Fibroblast of skin of right quadriceps (primary cell): ENCODE results near the gene KANSL1.
"Not testable (repeated sequence)": the region's sequence is repeated elsewhere in the genome, so short reads cannot be mapped to it uniquely, and the experiment has no call there.

Experiments used
- DNase-seq: peaks from one replicate; pipeline ENCODE4 v3.0.0-alpha.2; 2013

The KANSL1 gene

DNA sequence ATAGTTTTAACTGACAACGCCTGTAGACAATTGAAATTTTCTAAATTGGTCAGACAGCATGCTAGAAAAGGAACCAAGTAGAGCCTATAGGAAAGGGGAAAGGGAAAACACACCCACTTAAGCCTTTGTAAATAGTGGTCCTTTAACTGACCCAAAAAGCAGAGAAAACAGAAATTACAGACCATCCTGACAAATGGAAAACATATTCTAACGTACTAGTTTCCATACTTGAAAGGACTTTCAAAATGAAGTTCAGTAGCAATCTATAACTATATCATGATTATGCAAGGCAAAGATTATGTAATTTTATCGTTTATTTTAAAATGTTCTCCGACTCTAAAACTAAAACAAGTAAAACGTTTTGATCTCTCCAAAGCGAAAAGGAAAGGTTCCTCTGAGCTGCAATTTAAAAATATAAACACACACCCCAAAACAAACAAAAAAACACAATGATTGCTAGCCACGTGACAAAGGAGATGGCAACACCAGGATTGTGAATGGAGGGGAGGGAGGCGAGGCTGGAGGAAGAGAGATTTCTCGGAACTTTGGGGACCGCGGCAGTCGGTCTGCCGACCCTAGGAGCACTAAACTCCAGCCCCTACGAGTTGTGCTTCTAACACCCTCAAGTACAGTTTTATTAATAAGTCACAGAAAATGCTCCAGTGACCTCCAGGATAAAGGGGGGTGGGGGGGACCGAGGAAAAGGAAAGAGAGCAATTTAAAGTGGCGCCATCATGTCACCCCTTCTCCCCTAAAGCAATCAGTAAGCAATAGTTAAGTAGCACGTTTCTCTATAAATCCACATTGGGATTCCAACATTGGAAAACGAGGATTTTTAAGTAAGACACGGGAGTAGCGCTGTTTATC, 1.7 kb downstream of the KANSL1 start:
- DNase-seq: peak; percentile 41

DNA sequence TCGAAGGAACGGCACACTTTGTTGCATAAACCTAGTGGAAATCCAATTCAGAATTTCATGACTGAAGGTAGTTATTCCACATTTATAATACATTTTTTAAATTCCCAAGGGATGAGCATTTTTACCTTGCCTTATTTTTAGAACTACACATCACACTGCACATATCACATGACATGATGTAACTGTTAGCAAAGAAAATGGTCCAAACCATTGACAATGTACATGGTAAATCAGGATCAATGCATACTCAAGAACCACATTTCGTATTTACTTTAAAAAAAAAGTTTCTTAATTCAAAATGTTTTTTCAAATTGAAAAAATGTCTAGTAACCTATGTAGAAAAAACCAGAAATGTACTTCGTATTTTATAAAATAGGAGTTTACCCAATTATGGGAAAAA, 2.5 kb downstream of the KANSL1 start:
- peak; percentile 45 for DNase-seq

DNA sequence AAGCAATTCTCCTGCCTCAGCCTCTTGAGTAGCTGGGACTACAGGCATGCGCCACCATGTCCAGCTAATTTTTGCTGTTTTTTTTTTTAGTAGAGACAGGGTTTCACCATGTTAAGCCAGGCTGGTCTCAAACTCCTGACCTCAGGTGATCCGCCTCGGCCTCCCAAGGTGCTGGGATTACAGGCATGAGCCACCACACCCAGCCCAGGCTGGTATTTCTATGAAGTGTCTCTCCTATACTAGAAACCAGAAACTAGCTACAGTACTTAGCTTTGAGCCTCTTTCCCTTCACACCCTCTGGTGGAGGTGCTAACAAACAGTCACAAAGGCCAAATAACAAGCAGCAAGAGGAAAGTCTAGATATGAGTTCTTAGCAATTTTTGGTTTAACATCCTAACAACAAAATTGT, 6.4 kb downstream of the KANSL1 start:
- DNase-seq: peak; percentile 39

DNA sequence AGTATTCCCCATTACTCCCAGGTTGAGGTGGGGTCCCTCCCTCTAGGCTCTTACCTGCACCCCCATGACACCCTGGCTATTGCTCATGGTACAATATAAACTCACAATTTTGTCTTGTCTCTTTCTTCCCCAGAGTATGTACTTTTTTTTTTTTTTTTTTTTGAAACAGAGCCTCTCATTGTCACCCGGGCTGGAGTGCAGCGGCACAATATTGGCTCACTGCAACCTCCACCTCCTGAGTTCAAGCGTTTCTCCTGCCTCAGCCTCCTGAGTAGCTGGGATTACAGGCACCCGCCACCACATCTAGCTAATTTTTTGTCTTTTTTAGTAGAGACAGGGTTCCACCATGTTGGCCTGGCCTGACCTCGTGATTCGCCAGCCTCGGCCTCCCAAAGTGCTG, 8.5 kb downstream of the KANSL1 start:
- no peak for DNase-seq

DNA sequence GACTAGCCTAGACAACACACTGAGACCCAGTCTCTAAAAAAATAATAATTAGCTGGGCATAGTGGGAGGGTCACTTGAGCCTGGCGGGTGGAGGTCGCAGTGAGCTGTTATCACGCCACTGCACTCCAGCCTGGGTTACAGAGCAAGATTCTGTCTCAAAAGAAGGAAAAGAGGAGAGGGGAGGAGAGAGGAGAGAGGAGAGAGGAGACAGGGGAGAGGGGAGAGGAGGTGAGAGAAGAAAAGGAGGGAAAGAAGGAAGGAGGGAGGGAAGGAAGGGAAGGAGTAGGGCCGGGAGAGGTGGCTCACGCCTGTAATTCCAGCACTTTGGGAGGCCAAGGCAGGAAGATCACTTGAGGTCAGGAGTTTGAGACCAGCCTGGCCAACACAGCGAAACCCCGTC, 9.8 kb downstream of the KANSL1 start:
- not testable (repeated sequence) for DNase-seq

DNA sequence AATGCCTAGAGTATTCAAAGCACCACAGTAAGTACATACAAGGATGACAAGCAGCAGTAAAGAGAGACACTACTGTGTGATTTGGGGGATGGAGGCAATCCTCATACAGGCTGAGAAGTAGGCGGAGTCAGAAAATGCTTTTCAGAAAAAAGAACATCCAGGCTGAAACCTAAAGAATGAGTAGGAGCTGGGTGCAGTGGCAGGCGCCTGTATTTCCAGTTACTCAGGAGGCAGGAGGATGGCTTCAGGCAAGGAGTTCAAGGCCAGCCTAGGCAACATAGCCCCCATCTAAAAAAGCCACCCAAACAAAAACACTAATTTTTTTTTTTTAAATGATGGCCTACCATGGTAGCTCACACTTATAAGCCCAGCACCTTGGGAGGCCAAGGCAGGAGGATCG, 10.3 kb downstream of the KANSL1 start:
- no peak for DNase-seq

DNA sequence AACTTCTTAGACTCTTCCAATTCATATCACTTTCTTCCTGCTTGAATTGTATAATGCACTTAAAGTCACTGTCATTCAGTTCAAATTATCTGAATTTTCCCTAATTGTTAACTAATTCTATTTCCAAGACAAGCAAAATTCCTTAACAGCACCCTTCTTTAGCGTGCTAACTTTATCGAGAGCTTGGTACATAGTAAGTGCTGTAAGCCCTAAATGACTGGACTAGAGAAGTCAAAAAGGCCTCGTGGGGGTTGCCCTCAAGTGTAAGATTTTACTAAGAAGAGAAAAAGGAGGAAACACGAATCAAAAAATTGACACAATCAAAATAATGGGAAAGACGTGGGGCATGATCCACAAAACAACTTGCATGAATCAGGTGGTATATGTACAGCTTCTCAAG, 11.3 kb downstream of the KANSL1 start:
- no peak for DNase-seq

DNA sequence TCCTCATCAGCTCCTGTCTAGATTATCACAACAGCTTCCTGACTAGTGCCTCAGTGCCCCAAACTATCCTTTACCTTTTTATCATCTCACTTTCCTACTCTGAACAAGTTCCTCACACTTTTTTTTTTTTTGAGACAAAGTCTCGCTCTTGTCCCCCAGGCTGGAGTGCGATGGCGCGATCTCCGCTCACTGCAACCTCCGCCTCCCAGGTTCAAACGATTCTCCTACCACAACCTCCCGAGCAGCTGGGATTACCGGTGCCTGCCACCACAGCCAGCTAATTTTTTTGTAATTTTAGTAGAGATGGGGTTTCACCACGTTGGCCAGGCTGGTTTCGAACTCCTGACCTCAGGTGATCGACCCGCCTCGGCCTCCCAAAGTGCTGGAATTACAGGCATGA, 11.9 kb downstream of the KANSL1 start:
- DNase-seq: not testable (repeated sequence)

DNA sequence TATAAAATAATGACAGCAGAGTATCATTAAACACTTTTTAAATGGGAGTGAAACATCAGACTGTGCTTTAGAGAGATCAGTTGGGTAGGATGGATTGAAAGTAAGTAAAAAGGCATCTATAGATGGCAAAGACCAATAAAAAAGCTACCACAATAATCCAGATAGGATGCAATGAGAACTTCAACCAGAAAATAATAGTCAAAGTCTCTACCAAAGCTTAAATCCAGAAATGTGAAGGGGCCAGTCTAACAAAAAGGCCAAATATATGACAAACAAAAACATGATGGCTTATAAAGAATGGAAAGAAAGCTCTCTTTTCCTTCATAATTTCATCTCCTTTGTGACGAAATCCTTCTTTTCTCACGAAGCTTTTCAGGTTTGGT, 12.3 kb downstream of the KANSL1 start:
- peak; percentile 58 for DNase-seq

DNA sequence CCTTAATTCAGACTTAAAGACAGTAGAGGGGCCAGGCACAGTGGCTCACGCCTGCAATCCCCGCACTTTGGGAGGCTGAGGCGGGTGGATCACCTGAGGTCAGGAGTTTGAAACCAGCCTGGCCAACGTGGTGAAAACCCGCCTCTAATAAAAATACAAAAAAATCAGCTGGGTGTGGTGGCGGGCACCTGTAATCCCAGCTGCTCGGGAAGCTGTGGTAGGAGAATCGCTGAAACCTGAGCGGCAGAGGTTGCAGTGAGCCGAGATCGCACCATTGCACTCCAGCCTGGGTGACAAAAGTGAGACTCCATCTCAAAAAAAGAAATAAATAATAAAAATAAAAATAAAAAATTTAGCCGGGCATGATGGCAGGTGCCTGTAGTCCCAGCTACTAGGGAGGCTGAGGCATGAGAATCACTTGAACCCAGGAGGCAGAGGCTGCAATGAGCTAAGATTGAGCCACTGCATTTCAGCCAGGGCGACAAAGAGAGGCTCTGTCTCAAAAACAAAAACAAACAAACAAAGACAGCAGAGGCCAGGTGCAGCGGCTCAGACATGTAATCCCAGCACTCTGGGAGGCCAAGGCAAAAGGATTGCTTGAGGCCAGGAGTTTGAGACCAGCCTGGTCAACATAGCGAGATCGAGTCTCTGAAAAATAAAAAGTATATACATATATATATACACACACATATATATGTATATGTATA, 12.9 kb downstream of the KANSL1 start:
- DNase-seq: not testable (repeated sequence)

DNA sequence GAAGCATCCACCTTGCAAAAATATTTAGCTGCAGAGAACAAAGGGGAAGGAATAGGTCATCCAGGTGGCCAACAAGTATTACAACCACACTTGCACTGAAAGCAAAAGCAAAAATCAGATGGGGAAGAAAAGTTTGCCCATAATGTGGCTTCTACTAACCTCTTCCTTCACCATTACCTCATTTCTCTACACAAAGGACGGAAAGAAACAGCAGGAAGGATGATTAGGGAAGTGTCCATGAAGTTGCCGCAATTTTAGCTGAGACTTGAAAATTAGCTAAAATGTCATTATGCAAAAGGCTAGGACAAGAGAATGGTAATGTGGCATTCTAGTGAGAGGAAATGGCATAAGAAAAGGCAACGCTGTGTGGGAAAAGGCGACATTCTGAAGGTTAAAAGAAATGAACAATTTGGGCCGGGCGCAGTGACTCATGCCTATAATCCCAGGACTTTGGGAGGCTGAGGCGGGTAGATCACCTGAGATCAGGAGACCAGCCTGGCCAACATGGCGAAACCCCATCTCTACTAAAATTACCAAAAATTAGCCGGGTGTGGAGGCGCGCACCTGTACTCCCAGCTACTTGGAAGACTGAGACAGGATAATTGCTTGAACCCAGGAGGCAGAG, 13.7 kb downstream of the KANSL1 start:
- no peak for DNase-seq

DNA sequence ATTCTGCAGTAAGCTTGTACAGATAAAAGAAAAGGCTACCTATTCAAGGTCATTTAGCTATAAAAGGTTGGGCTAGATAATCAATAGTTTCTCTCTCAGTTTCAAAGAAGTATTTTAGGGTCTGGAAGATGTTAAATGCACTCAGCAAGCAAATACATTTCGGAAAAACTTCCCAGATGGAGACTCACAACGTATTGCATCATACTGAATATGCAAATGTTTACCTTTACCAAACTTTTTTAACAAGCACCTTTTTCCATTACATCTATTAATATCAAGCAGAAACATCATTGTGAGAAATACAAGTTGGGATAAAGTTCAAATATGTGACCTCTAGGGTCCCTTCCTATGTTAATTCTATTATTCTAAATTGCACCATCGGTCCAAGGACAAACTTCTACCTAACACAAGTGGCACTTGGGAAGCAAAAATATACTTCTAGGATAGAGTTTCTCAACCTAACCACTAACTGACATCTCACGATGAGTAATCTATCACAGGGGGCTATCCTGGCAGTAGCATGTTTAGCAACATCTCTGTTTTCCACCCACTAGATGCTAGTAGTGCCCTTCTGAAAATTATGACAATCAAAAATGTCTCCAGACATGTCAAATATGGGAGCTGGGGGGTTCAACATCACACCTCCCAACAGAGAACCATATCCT, 14.5 kb downstream of the KANSL1 start:
- peak; percentile 62 for DNase-seq

DNA sequence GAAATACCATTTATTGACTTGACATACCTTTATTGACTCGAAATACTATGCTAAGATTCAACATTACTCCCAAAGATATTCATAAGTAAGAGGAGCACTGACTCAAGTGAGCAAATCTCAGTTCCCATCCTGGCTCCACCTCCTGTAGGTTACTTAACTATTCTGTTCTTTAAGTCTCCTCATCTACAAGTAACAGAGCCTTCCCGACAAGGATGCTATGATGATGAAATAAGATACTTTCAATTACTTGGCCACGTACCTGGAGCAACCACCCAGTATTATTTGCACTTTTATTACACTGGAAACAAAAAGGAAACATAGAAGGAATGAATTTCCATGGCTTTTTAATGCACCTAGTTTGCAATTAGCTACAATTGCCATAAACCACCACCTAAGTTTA, 16.3 kb downstream of the KANSL1 start:
- DNase-seq: no peak

DNA sequence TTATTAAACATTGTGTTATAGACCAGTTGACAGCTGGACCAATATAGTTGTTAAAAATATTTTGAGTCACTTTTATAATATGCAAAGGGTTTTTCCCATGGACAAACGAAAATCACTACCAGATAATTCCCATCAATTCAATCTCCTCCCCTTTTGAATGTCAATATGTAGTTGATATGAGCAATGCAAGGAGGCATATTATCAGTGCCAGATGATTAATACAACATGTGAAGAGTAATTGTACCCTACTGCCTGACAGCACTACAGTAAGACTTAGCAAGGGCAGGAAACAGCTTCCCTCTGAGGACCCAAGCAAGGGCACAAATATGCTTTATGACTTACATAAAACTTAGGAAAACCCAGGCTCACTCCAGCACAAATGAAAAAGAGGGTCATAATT, 17.3 kb downstream of the KANSL1 start:
- peak; percentile 49 for DNase-seq

DNA sequence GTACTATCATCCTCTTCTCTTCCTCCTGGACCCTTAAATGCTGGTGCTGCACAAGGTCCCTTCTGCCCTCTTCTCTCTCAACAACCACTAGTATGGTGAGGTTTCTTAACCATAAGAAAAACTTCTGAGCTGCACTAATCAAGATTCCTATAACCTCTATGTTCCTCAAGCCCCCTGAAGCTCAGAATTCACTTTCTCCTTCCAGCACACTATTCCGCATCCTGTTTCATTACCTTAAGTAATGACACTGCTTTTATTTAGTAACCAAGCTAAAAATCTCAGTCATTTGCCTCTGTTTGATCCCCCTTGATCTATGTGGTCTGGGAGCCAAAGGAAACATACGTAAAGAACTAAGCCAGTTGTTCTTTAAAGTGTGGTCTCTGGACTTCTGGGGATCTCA, 20.1 kb downstream of the KANSL1 start:
- DNase-seq: no peak

DNA sequence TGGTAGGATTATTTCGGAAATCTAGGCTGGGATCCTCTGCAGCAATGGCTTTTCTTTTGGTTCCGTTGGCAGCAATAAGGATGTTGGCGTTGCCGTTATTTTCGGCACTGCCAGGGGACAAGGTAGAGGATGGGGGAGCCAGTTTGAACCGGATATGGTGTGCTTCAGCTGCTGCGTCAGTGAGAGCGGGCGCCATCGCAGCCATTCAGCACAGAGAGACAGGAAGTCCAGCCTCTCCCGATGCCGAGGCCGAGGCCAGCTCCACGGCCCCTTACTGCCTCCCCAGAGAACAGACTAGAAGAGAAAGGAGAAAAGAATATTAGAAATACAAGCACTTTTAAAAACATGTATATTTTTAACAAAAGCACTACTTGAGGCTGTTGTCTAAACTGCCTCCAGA, 21.3 kb downstream of the KANSL1 start:
- DNase-seq: no peak

DNA sequence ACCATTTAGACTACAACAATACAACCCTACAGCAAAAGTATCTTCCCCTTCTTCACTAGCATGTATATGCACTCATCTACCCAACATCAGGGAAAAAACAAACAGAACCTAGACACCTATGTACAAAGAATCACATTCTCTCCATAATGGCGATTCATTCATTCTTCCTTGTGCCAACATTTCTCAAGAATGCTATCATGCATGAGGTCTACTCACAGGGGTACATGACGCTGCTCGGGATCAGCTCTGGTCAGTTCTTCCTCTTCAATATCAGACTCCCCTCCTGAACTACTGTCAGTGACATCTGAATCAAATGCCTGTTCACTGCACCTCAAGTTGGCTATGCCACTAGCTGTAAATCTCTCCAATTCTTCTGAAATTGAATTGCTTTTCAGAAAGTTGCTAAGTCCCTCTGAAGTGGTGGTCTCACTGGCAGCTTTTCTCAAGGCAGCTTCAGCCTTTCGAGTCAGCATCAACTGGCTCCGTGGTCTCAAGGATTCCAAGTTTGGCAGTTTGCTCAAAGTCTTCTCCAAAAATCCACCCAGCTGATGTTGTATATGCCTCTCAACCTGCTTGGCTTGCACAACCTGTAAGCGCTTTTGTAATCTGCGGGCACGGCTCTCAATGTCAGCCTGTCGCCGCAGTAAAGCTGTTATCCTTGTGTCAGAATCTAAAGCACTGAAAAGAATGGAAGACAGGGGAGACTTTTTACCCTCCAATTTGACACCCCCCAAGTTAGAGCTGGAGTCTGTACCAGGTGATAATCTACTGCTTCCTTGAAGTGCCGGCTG, 22.4 kb downstream of the KANSL1 start:
- no peak for DNase-seq

DNA sequence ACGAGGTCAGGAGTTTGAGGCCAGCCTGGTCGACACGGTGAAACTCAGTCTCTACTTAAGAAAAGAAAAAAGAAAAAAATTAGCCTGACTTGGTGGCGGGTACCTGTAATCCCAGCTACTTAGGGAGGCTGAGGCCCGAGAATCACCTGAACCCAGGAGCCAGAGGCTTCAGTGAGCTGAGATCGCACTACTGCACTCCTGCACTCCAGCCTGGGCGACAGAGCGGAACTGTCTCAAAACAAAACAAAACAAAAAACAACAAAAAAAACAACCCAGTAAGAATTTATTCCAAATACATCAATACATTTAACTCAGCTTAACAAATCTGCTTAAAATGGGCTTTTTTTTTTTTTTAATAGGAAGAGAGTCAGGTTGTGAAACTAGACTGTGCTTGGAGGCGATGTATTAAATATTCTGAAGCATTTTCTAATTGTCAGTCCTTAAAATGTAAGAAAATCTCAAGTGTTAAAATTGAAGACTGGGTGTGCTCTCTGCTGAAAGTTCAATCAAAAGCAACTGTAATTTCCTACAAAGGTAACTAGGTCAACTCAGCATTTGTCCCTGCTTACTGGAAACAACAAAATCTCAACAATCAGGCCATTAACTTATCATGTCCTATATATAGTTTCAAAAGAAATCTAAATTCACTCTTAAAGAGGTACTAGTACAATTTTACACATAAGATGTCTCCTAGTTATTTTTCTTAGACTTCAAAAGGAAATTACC, 23.2 kb downstream of the KANSL1 start:
- no peak for DNase-seq

DNA sequence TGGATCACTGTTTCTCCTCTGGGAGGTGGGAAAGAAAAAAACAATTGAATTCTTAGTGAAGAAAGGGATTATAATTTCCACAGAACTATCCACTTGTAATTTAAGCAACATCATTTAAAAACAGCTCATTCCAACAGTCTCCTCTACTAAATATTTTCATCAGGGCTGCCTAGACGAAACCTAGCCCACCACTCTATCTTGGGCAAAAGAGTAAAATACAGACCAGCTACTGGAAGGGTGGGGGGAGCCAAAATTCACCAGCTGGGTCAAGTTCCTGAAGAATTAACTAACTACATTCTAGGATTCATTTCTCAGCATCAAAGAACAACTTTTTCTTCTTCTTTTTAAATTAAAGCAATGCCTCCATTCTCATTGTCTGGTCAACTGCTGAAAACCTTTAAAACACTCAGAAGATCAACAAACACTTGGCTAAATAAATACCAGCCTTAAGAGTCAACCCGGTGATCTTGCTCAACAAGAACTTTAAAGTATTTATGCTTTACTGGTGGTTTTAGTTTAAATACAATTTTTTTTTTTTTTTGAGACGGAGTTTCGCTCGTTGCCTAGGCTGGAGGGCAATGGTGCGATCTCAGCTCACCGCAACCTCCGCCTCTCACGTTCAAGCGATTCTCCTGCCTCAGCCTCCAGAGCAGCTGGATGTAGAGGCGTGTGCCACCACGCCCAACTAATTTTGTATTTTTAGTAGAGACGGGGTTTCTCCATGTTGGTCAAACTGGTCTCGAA, 25.2 kb downstream of the KANSL1 start:
- peak; percentile 79 for DNase-seq

DNA sequence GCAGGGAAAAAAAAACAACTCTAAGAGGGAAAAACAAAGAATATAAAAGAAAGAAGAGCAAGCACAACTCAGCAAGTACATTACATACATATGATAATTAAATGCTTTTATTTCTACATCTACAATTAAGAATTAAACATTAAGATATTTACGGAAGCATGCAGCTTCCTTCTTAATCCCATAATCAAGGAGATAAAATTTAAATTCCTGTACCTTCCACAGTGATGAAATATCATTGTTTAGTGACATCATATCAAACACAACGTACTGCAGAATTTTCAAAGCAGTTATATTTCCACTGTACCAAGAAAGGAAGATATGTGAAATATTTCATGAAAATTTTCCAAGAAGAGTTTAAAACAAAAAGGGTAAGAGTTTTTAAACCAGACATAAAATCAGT, 26.0 kb downstream of the KANSL1 start:
- DNase-seq: no peak

DNA sequence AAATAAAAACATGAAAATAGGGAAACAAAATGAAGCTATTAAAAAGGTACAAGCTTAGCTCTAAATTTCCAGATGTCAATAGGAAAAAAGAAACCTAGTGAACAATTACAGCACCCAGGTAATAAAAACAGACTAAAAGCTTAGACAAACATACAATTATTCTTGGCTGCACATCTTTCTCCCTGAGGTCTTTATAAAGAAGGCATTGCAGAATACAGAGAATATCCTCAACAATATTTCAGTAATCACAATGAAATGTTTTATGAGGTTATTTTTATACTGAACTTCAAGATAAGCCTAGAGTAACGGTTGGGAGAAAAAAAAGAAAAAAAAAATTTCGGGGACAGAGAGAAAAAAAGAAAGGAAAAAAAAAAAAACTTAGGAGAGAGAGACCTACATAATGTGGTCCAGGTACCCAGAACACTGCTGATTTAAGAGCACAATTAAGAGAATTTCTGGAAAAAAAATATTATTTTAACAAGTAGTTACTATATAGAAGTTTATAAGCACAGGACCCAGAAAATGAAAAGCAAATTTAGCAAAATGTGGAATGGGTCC, 26.5 kb downstream of the KANSL1 start:
- DNase-seq: no peak
